ENCODE results near the gene ROBO2. TPM values are rescaled to one million over a fixed set of nuclear protein-coding genes. Genes with fewer than 3 reads are reported as not detected.

ROBO2 gene
- total RNA-seq, 1 experiment from 2014 or later = not detected

GRCh38 chr3:77345009-77345408, 305.1 kb downstream of the ROBO2 start:
- ChIA-PET POLR2A (no interaction called here), CTCF (no interaction called here), RAD21 (ENCODE audit: low non-redundant PET in 1 of 2, low total read pairs in 2 of 2, uncharacterized antibody in 2 of 2, unreplicated experiment in 2 of 2) (no interaction called here)
- no peak for DNase-seq (ENCODE audit: low read depth, low spot score)
- Histone ChIP-seq H3K4me2 (ENCODE audit: low read length) (no peak overlapping the region), H3K79me2 (ENCODE audit: insufficient read depth, low read length) (no peaks in the 10 kb centered on the region), H2AFZ (ENCODE audit: low read depth, low read length, poor library complexity, severe bottlenecking) (no peak overlapping the region), H3K27ac (ENCODE audit: low read depth, low read length) (no peak overlapping the region), H3K36me3 (ENCODE audit: control insufficient read depth in 1 of 2, insufficient read depth in 2 of 2, low read length in 2 of 2) (no peaks in the 10 kb centered on the region), H3K4me1 (ENCODE audit: control insufficient read depth in 1 of 2, insufficient read depth in 2 of 2, low read length in 2 of 2) (no peaks in the 10 kb centered on the region), H3K9me3 (ENCODE audit: control insufficient read depth in 1 of 2, insufficient read depth in 1 of 2, low read depth in 1 of 2, low read length in 2 of 2) (peaks cover 4 to 33% of the 10 kb centered on the region in 2 experiments; a peak in 3 of 4 replicates), H3K9ac (ENCODE audit: low read length) (no peak overlapping the region), H3K4me3 (replicated peaks in 1 of 2; ENCODE audit: low read depth in 1 of 2, low read length in 2 of 2) (no peak overlapping the region), H3K9me2 (ENCODE audit: insufficient read depth) (no peaks in the 10 kb centered on the region), H4K20me1 (ENCODE audit: insufficient read depth) (no peaks in the 10 kb centered on the region), H3K27me3 (ENCODE audit: insufficient read depth, low read length) (no peaks in the 10 kb centered on the region)
- no TSS peak for BruUV-seq (replicated peaks)
- intact Hi-C loops (cut with micrococcal nuclease) = no loop called here
- ATAC-seq = no peak
- TF ChIP-seq POLR2AphosphoS5 (IDR thresholded peaks at IDR 0.05; ENCODE audit: low read depth, low read length) = no peak

- DNase-seq (ENCODE audit: low read depth, low spot score) (no peak), ATAC-seq (no peak)
- Histone ChIP-seq H2AFZ (ENCODE audit: low read depth, low read length, poor library complexity, severe bottlenecking) (no peak overlapping the region), H3K4me3 (replicated peaks in 1 of 2; ENCODE audit: low read depth in 1 of 2, low read length in 2 of 2) (no peak overlapping the region), H3K9ac (ENCODE audit: low read length) (no peak overlapping the region), H3K4me1 (ENCODE audit: control insufficient read depth in 1 of 2, insufficient read depth in 2 of 2, low read length in 2 of 2) (no peaks in the 10 kb centered on the region), H3K9me3 (ENCODE audit: control insufficient read depth in 1 of 2, insufficient read depth in 1 of 2, low read depth in 1 of 2, low read length in 2 of 2) (peaks cover 4 to 31% of the 10 kb centered on the region in 2 experiments; a peak in 3 of 4 replicates), H3K9me2 (ENCODE audit: insufficient read depth) (no peaks in the 10 kb centered on the region), H3K79me2 (ENCODE audit: insufficient read depth, low read length) (no peaks in the 10 kb centered on the region), H3K36me3 (ENCODE audit: control insufficient read depth in 1 of 2, insufficient read depth in 2 of 2, low read length in 2 of 2) (no peaks in the 10 kb centered on the region), H4K20me1 (ENCODE audit: insufficient read depth) (no peaks in the 10 kb centered on the region), H3K27ac (ENCODE audit: low read depth, low read length) (no peak overlapping the region), H3K4me2 (ENCODE audit: low read length) (no peak overlapping the region), H3K27me3 (ENCODE audit: insufficient read depth, low read length) (no peaks in the 10 kb centered on the region)
- no TSS peak for BruUV-seq (replicated peaks)
- no peak for TF ChIP-seq JUND (IDR thresholded peaks at IDR 0.05)
- TF ChIP-seq ELF1 (IDR thresholded peaks at IDR 0.05; ENCODE audit: borderline replicate concordance, low read depth) = no peak
- TF ChIP-seq POLR2AphosphoS5 (IDR thresholded peaks at IDR 0.05; ENCODE audit: low read depth, low read length) = no peak
- no peak for TF ChIP-seq RAD21 (IDR thresholded peaks at IDR 0.05; ENCODE audit: low read depth)
- TF ChIP-seq SIN3A (IDR thresholded peaks at IDR 0.05; ENCODE audit: low read depth) = no peak
- TF ChIP-seq ZNF274 (IDR thresholded peaks at IDR 0.05; ENCODE audit: low read depth, low read length) = no peak
- TF ChIP-seq EGR1 (IDR thresholded peaks at IDR 0.05; ENCODE audit: low read depth) = no peak
- TF ChIP-seq MAX (IDR thresholded peaks at IDR 0.05) = no peak
- no peak for TF ChIP-seq CTCF (IDR thresholded peaks at IDR 0.05 in 2 of 3, conservative IDR thresholded peaks at IDR 0.05 in 1 of 3; ENCODE audit: borderline replicate concordance in 1 of 3, insufficient read depth in 1 of 3, low read depth in 2 of 3, low read length in 2 of 3)
- TF ChIP-seq ZBTB33 (IDR thresholded peaks at IDR 0.05; ENCODE audit: extremely low read depth, insufficient replicate concordance, low read length) = no peak
- TF ChIP-seq CEBPB (IDR thresholded peaks at IDR 0.05; ENCODE audit: low read depth) = no peak
- no peak for TF ChIP-seq FOSL1 (IDR thresholded peaks at IDR 0.05; ENCODE audit: low read depth)
- TF ChIP-seq EZH2phosphoT487 (IDR thresholded peaks at IDR 0.05; ENCODE audit: borderline replicate concordance) = no peak
- no peak for TF ChIP-seq ZFX (IDR thresholded peaks at IDR 0.05)
- no peak for TF ChIP-seq EZH2 (IDR thresholded peaks at IDR 0.05)
- intact Hi-C loops (cut with micrococcal nuclease) = no loop called here
- RAD21 ChIA-PET (ENCODE audit: low non-redundant PET in 1 of 2, low total read pairs in 2 of 2, uncharacterized antibody in 2 of 2, unreplicated experiment in 2 of 2) = no interaction called here
- POLR2A ChIA-PET = no interaction called here
- CTCF ChIA-PET = no interaction called here
These were observed 308.5 kb downstream of the ROBO2 start for GRCh38 chr3:77348244-77348855.

Data from HCT116 (cell line).